Measurements from ENCODE around the gene PCDHGB3. TPM values are rescaled to one million over a fixed set of nuclear protein-coding genes. Genes with fewer than 3 reads are reported as not detected.

Gene PCDHGB3
- total and polyA plus RNA-seq, 9 of the 15 experiments (the other 6 are each of a cell fraction or from before 2014, with no cell fraction given), result 0.05 to 0.19 (median 0.11) TPM; not detected in 2

DNA sequence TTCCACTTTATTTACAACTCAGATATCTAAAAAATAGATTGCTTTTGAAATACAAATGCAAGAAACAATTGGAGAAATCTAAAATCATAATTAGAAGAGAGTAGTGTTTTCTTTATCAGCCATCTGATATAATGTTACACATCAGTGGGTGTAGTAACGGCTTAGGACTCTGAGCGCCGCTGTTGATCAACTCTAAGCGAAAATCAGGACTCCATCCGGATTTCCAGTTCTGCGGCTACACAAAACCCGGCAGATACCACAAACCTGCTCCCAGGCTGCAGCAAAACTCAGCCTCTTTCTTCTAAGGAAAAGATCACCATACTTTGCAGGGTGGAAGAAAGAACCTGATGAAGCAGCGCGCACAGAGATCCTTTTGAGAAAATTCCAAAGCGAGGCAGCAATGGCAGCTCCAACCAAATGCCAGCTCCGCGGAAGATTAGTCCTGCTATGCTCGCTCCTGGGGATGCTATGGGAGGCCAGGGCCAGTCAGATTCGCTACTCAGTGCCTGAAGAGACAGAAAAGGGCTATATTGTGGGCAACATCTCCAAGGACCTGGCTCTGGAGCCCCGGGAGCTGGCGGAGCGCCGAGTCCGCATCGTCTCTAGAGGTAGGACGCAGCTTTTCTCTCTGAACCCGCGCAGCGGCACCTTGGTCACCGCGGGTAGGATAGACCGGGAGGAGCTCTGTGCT is 32.7 kb downstream of the PCDHGB3 start, which contains the start of gene PCDHGA9 (continued):
- TF ChIP-seq SREBF1 (IDR thresholded peaks at IDR 0.05; ENCODE audit: borderline replicate concordance, low read depth, low read length), result no peak
- TF ChIP-seq EWSR1 (IDR thresholded peaks at IDR 0.05; ENCODE audit: borderline replicate concordance, low read depth, partially characterized antibody), result no peak
- no peak for TF ChIP-seq CEBPG (CRISPR knock-in tag; IDR thresholded peaks at IDR 0.05)
- TF ChIP-seq CEBPG (tag; conservative IDR thresholded peaks at IDR 0.05 in 1 of 2, IDR thresholded peaks at IDR 0.05 in 1 of 2), result no peak
- TF ChIP-seq, protein P1, sequence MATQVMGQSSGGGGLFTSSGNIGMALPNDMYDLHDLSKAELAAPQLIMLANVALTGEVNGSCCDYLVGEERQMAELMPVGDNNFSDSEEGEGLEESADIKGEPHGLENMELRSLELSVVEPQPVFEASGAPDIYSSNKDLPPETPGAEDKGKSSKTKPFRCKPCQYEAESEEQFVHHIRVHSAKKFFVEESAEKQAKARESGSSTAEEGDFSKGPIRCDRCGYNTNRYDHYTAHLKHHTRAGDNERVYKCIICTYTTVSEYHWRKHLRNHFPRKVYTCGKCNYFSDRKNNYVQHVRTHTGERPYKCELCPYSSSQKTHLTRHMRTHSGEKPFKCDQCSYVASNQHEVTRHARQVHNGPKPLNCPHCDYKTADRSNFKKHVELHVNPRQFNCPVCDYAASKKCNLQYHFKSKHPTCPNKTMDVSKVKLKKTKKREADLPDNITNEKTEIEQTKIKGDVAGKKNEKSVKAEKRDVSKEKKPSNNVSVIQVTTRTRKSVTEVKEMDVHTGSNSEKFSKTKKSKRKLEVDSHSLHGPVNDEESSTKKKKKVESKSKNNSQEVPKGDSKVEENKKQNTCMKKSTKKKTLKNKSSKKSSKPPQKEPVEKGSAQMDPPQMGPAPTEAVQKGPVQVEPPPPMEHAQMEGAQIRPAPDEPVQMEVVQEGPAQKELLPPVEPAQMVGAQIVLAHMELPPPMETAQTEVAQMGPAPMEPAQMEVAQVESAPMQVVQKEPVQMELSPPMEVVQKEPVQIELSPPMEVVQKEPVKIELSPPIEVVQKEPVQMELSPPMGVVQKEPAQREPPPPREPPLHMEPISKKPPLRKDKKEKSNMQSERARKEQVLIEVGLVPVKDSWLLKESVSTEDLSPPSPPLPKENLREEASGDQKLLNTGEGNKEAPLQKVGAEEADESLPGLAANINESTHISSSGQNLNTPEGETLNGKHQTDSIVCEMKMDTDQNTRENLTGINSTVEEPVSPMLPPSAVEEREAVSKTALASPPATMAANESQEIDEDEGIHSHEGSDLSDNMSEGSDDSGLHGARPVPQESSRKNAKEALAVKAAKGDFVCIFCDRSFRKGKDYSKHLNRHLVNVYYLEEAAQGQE (IDR thresholded peaks at IDR 0.05; ENCODE audit: borderline replicate concordance), result peak; percentile 19; the same call in 1 of the 2 replicates
- TF ChIP-seq, protein P1 (CRISPR knock-in tag; IDR thresholded peaks at IDR 0.05; ENCODE audit: low read depth), result no peak

Measured in K562 (cell line).